HG03095 (cell line): ENCODE measurements around the gene C19orf44.

Source experiments
- ATAC-seq: cut with Tn5 transposase; IDR thresholded peaks from one replicate; pipeline ENCODE4 v1.9.1; 2021; ENCODE audit warnings: moderate library complexity; ENCODE audit not compliant: unreplicated experiment

C19orf44 gene

DNA sequence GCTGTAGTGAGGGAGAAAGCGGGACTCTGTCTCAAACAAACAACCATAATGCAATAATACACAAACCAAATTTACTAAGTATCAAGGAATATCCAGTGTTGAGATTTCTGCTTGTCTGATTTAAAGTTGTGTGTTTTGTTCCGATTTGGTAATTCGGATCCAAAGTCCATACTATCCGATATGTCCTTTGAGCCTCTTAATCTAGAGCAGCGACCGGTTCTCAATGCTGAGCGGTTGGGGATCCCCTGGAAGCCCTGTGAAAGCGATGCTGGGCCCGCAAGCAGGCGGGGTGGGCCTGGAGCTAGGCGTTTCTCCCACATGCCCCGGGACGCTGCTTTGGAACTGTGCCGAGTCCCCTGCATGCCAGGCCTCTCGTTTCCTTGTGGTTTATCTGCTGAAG lies 20.2 kb downstream of the C19orf44 start:
- no peak for ATAC-seq

DNA sequence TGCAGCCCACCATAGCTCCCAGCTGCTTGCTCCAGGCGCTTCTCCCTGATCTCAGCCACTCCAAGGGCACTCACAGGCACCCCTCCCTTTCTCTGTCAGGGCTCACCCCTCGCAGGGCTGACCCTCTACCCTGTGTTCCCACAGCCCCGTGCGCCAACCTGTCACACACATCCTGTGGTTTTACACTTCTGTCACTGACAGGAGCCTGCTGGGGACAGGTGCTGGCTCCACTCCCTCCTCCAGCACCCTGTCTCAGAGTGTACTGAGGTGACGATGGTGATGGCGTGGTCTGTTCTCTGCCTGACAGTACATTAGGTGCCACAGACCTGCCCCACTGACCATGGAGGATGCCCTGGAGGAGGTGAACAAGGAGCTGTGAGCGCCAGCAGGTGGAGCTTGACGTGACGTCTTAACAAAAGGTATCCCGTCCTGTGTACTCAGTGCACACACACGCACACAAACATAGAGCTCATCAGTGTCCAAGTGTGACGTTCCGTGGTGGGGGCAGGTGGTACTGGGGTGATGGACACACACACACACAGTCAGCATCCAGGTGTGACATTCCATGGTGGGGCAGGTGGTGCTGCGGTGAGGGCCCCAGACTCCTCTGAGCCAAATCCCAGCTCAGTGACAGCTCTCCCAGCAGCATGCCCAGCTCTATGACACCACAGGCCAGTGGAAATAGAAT lies 20.9 kb downstream of the C19orf44 start:
- ATAC-seq: no peak

DNA sequence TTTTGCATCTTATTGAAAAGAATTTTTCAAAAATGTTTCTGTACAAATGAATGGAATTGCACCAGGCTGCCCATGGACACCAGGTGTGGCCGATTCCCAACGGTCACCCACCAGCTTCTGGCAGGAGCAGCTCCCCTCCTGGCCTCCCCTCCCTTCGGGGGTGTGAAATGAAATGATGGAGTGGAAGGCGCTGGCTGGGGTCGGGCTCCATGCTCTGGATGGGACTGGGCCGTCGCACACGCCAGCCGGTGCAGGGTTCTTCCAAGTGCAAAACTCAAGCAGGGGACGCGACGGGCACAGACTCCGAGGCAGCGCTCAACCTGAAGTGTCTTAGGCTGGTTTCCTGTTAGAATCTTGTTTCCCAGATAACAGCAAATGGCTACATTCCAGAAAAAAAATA lies 21.9 kb downstream of the C19orf44 start:
- ATAC-seq: no peak

DNA sequence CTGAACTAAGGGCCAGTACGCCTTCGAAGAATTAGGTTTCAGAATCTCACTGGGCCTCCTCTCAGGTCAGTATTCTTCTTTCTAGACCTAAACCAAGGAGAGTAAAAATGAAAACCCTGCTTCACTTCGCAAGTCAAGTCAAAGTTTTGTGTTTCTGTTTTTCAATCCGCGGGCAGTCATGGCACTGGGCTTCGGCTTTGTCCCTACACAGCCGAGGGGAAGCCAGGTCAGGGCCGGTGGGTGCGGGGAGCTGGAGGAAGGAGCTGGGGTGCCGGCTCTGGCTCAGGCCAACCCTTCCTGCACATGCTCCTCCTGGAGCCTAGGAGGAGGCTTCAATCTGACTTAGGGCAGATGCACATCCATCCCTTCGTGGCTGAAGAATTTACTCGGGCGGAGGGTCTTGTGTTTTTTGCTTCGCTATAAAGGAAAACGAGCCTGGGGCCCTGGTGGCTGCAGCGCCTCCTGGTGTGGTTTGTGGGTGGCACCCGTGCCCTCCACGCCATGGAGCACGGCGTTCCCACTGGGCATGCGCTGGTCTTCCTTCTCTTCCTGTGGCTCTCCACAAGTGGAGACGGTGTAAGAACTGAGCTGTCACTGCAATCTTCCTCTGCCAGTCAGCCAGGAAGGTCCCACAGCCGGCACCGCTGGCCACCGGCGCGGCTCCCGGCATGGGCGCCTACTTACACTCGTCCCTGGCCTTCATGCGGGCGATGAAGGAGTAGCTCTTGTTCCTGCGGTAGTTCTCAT lies 22.5 kb downstream of the C19orf44 start:
- ATAC-seq: no peak

DNA sequence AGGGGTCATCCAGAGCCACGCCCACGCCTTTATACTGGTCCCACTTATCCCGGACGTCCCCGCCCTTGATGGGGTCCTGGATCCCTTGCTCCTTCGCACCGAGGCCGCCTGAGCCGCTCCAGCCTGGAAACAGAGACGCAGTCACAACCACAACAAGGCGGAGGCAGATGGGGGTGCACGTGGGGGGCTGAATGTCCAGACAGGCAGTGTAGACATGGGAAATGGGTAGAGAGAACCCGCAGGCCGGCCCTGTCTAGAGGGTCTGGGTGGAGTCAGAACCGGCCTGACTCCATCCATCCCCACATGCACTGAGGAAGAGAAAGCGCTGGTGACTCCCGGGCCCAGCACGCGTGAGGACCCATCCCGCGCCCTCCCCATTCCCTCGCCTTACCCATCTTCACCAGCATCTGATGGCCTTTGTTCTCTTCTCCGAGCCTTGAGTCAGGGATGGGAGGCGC lies 23.1 kb downstream of the C19orf44 start:
- no peak for ATAC-seq

DNA sequence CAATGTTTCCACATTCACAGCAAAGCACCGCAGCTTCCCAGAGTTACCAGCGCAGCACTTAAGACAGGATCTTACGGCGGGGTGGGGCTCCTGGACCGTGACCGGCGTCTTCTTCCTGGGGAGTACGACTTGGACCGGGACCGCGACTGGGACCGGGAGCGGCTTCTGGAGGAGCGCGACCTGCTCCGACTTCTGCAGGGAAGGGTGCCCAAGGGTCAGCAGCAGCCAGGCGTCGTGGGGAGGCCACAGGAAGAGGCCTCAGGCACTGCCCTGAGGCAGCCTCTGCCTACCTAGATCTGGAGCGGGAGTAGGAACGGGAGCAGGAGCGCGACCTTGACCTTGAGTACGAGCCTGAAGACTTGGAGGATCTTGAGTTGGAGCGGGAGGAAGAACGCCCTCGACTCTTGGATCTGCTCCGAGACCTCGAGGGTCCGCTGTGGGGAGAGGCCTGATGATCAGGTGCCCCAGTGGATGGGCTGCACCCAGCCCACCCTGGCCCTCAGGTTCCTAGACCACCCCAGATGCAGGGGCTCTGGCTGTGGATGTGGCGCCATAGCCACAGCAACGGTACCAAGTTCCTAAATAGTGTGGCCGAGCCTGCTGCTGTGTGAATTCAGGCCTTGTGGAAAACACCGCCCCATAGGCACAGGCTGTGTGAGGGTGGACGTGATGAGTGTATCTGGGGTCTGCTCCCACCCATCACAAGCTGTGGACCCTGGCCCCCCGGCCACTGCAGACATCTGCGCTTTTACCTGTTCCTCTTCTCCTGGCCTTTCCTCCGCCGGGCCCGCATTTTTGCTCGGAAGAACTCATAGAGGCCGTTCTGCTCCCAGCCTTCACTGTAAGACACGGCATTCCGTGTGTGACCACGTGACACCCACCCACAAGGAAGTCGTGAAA lies 24.1 kb downstream of the C19orf44 start:
- ATAC-seq: no peak

DNA sequence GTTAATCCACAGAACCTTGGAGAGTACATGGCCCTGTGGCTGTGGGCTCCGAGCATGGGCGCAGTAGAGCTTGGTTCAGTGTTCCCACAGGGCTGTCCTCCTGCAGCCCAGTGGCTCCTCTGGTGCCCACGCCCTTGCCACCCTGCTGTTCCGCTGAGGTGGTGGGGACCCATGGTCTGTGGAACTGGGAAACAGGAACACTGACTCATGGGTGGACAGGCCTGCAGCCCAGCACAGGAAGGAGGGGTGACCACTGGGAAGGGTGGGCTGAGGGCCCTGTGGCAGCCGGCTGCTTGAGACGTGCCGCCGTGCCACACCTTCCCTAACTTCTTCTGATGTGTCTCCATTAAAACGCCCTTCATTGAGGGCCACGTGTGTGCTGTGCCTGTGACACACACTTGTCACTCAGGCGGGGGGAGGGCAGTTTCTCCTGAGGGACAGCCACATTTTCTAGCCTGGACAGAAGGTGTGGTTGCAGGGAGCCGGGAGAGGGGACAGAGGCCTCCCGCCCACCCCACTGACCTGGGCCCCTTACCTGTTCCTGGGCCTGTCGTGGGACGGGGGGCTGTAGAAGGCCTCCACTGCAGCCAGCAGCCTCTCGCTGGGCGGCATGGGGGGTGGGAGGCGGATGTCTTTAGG lies 24.9 kb downstream of the C19orf44 start:
- ATAC-seq: no peak

DNA sequence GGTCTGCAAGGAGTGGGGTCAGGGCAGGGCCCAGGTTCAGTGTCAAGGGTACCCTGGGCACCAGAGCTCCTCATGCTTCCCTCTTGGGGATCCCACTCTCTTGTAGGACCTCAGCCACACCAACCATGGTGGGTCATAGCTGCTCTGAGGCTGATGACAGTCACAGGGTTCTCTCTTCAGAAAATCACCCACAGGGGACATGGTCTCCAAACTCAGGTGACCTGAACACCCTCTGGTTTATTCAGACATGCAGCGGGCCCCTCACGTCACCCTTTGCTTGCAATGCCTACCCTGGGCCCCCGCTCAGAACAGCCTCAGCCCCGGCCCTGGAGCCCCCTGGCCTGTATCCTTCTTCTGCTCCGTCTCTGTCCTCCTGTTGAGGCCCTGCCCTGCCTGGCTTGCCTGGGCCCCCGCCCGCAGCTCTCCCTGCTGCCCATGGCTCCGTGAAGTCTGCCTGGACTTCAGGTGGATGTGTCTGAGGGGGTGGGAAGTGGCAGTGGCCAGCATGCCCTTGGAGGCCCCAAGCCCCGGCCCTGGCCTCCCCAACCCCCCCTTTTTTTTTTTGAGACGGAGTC lies 25.6 kb downstream of the C19orf44 start:
- no peak for ATAC-seq

DNA sequence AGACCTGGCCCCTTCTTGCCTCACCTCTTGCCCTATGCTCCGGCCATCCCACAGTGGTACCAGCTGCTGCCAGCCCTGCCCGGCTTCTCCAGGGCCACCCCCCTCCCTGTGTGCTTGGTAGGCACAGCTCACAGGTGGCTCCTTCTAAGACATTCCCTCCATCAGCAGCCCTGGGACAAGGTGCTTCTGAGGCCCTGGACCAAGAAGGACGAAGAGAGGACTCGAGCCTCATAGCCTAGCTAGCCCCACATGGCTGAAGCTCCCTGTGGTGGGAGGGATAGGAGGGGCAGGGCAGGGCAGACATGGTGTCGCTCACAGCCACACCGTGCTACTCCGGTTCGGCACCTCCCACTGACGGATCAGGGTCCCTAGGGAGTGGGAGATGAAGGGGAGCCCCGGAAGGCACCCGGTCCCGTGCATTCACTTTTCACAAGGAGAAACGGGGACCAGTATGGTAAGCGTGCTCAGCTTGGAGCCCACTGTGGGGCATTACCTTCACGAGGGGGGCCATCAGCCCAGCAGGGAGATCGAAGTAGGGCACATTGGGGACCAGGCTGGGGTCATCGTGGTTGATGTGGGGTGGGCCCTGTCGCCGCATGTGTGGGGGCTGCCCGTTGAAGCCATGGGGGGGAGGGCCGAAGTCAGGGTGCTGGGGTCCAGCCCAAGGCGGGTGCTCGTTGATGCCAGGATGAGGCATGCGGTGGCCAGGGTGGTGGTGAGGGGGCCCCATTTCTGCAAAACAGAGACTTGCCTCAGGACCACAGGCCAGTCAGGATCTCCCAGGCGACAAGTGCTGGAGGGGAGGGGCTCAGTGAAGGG lies 26.6 kb downstream of the C19orf44 start:
- no peak for ATAC-seq

DNA sequence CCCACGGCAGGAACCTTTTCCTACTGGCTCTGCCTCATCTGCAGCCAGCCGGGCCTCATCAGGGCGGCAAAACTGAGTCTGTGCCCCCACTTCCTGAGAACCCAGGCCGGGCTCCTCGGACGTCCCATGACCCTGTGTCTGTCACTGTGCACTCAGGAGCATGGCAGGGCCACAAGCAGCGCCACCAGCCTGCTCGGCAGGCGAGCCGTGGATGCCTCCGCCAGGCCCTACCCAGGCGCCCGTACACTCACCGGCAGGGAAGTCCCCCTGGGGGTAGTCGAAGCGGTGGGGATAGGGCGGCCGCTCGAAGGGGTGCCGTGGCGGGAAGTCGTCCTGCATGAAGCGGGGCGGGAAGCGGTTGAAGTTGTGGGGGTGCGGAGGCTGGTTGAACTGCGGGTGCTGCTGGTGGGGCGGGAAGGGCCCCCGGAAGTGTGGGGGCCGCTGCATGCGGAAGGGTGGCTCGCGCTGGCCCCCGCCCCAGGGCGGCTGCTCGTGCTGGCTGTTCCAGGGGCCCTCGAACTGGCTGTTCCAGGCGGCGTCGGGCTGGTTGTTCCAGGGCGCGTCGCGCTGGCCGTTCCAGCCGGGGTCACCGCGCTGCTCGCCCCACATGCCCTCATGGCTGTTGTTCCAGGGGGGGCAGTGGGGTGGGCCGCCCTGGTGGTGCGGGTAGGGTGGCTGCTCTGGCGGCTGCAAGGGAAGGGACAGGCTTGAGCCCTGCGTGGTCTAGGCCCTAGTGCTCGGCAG lies 29.0 kb downstream of the C19orf44 start:
- no peak for ATAC-seq

DNA sequence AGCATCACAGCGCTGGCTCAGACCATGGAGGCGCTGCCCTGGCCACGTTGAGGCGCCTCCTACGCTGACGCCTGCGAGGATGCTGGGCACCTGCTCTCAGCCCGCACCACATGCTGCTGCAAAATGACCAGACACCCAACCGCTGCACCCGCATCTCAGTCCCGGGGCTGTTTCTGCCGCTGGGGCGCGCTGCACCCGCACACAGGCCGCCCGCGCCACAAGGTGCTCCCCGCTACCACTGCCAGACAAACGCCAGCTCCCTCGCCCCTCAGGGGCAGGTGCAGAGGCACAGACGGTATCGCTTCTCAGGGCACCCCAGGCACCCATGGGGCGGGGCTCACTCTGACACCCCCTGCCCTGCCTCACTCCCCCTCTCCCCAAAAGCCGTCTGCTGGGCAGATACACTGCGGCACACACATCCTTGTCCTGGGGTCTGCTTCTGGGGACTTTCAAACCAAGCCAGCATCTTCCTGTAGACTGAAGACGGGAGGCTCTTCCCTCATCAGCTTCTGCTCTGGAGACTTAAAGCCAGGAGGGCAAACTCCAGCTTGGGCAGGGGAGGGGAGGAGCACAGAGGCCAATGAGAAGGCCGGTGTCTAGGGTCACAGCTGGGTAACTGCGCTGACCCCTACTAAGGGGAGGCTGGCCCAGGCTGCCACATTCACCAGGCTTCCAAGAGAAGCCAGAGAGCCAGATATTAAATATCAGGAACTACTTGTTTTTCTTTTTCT lies 29.7 kb downstream of the C19orf44 start:
- no peak for ATAC-seq

DNA sequence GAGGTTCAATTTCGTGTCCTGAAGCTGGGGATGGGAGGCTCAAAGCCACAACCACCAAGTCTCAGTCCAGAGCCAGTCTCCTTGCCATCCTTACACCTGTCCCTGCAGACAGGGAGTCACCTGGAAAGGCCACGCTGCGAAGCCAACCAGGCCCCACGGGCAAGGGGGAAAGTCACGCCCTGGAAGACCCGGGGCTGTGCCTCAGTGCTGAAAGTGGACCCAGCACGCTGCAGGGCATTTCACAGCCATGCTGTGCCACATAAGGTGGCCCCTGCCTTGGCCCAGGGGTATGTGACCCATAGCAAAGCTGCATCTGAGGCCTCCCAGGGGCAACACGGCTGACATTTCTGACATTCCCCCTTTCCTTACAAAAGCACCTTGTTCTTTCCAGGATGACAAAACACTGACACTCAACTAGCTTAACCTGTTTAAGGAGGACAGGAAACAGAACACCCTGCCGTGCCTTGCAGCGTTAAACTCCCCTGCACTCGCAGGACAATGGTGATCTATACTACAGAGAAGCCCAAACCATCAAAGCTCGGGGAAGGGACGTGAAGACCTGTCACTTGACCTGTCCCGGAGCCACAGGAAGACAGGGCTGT lies 31.2 kb downstream of the C19orf44 start:
- ATAC-seq: no peak

DNA sequence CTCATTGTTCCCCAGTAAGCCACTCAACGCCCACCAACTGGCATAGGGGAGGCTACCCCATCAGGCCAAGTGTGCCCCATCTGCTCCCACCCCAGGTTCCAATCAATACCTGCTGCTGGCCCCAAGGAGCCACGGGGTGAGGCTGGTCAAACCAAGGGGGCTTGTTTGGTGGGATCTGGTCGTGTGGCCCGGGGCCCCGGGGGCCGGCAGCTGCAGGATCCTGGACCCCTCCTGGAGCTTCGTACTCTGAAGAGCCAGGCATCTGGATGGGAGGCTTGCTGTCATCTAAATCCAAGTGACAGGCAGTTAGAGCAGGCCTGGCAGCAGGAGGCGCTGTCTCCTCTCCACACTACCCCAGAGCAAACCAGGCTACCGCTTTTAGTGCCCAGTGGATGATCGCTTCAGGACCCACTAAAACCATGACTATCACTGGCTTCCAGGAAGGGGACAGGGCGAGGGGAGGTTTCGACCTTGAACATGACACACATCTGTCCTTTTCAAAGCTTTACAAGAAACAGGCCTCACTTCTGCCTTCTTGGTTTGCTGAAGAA lies 31.9 kb downstream of the C19orf44 start:
- no peak for ATAC-seq

DNA sequence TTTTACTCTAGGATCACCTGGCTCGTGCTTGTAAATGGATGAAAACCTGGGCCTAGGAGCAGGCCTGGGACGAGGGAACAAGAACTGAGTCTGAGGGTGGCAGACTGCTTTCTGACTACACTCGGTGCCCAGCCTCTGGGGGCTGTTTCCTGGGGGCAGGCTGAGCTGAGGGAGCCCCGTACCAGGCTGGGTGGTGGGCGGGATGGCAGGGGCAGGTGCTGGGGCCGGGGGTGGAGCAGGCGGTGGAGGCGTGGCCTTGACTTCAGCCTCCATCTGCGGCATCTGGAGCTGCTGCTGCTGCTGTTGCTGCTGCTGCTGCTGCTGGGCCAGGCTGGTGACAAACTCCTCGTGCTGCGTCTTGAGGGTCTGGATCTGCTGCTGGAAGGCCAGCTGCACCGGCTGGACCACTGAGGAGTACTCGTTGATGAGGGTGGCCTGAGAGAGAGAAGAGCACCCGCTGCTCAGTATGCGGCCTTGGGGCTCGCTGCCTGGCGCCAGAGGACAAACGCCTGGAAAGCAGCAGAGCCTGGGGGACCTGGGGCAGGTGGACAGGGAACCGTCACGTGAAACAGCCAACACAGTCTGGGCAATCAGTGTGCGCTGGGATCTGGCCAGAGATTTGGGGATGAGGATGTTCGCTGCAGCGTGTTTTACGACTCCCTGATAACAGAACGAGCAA lies 33.4 kb downstream of the C19orf44 start:
- no peak for ATAC-seq

DNA sequence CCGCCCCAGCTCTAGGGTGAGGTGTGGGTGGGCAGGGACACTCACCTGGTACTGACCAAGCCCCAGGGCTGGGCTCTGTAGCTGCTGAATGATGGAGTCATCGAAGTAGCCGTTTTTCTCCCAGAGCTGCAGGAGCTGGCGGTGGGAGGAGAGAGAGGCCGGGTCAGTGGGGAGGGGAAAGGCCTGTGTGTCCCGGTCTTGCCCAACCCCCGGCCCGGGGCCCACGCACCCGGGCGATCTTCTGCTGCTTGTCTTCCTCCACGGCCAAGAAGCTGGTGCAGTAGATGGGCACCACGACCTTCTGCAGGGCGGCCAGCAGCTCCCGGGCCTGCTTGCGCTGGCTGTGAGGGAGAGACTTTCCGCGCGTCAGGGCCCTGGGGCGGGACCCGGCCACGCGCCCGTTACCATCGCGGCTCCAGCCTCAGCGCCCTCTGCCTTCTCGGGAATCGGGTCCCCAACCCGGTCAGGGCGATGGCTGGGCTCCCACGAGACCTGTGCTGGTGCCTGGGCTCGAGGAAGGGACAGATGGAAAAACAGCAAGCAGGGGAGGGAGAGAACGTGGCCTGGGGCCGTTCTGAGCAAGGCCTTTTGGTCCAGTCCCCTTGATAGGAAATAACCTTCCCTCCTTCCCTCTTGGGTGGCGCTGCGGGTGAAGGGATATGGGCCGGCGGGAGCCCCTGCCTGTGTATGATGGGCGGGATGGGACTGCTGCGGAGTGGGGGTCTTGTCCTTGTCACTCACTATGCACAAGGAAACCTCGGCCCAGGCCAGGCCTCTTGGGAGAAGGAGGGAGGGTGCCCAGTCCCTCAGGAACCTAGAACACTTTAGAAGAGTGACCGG lies 34.6 kb downstream of the C19orf44 start:
- ATAC-seq: no peak

DNA sequence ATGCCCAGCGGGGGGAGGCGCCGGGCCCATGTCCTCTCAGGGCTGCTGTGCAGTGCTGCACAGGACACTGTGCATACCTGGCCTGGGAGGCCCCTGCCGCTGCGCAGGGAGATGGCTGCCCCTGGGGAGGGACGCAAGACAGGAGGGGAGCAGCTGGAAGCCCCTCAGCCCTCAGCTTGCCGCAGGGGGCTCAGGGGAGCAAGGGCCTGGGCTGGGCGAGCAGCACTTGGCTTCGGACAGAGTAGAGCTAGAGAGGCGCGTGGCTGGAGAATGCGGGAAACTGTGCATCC lies 35.1 kb downstream of the C19orf44 start:
- no peak for ATAC-seq
